ENCODE results near the gene CD3G. TPM values are rescaled to one million over a fixed set of nuclear protein-coding genes. Genes with fewer than 3 reads are reported as not detected.

CD3G gene
- total and polyA plus RNA-seq, 9 of the 15 experiments (the other 6 are each of a cell fraction or from before 2014, with no cell fraction given): 0.30 to 1.7 (median 0.47) TPM

- 0 out of 2 replicates have a peak, but pooled peaks have one; percentile 32 for TF ChIP-seq SP1 (CRISPR knock-in tag; IDR thresholded peaks at IDR 0.05)
- TF ChIP-seq MBD2 (IDR thresholded peaks at IDR 0.05; ENCODE audit: borderline replicate concordance, low read depth): no peak
- TF ChIP-seq ZNF655 (CRISPR knock-in tag; IDR thresholded peaks at IDR 0.05): no peak
- TF ChIP-seq TCFL5 (CRISPR knock-in tag; conservative IDR thresholded peaks at IDR 0.05): no peak
- TF ChIP-seq ZNF12 (CRISPR knock-in tag; IDR thresholded peaks at IDR 0.05): no peak
- no peak for TF ChIP-seq FUS (optimal IDR thresholded peaks at IDR 0.05; ENCODE audit: low read depth, low read length)
- TF ChIP-seq ZNF408 (CRISPR knock-in tag; IDR thresholded peaks at IDR 0.05; ENCODE audit: low read depth): no peak
- TF ChIP-seq ZBTB12 (CRISPR knock-in tag; IDR thresholded peaks at IDR 0.05): peak; percentile 95
- TF ChIP-seq TRIM24 (IDR thresholded peaks at IDR 0.05): peak; percentile 10 to 62; a peak in 2 of 4 replicates
- peak; percentile 97 for TF ChIP-seq CREB1 (IDR thresholded peaks at IDR 0.05)
- peak; percentile 99 for TF ChIP-seq CREB1 (CRISPR knock-in tag; IDR thresholded peaks at IDR 0.05)
- no peak for TF ChIP-seq RBM17 (IDR thresholded peaks at IDR 0.05; ENCODE audit: borderline replicate concordance, low read depth, low read length)
These were observed 15.3 kb downstream of the CD3G start, which contains the start of gene UBE4A (continued) for GRCh38 chr11:118359295-118359958.
